Body of pancreas (tissue), 4 donors: ENCODE results near the gene ERMN. TPM values are rescaled to one million over a fixed set of nuclear protein-coding genes. Genes with fewer than 3 reads are reported as not detected.

Experiments used
- ATAC-seq: fragments of 150-250 bp; one replicate; pipeline ENCODE4 v1.9.1; 2016
- DNase-seq, 4 donors: peaks; one replicate each; pipeline ENCODE4 v3.0.0-alpha.2; 2019
- H3K27ac ChIP-seq, 4 donors: fragments of 200-600 bp; sonication (generic); 1 replicate in 3 of 4; 2 replicates in 1 of 4; pipeline versions ENCODE4 v1.5.1 to v1.6.1; 2016 to 2019; ENCODE audit warnings: mild to moderate bottlenecking in 1 of 4, mixed read lengths in 1 of 4, moderate library complexity in 1 of 4
- H3K27me3 ChIP-seq, 2 donors: fragments of 200-600 bp; sonication (generic); one replicate each; pipeline ENCODE4 v1.6.0; 2016; ENCODE audit warnings: mild to moderate bottlenecking in 1 of 2
- H3K36me3 ChIP-seq, 2 donors: fragments of 200-600 bp; sonication (generic); replicated peaks in 1 of 2; 2 replicates each; pipeline ENCODE4 v1.5.1; 2016; ENCODE audit warnings: low read depth in 2 of 2; ENCODE audit not compliant: insufficient read depth in 1 of 2
- H3K4me1 ChIP-seq: fragments of 200-600 bp; sonication (generic); one replicate; pipeline ENCODE4 v1.6.0; 2016
- H3K4me3 ChIP-seq, 2 donors: fragments of 200-600 bp; sonication (generic); 1 replicate in 1 of 2; 2 replicates in 1 of 2; pipeline ENCODE4 v1.5.1; 2016 to 2019
- H3K9me3 ChIP-seq, 3 donors: fragments of 200-600 bp; sonication (generic); 1 replicate in 2 of 3; 2 replicates in 1 of 3; pipeline ENCODE4 v1.5.1; 2016
- POLR2A ChIP-seq, 3 donors: fragments of 450-650 bp; IDR thresholded peaks; one replicate each; pipeline ENCODE4 v1.6.1; 2016; ENCODE audit warnings: antibody characterized with exemption in 3 of 3, mild to moderate bottlenecking in 2 of 3
- WGBS, 2 donors: methylation state at CpG; one replicate each; pipeline ENCODE4 v1.1.5; 2017; 5-methylcytosine and 5-hydroxymethylcytosine counted together
- intact Hi-C: fragments of 100-400 bp; cut with DNase I; formaldehyde crosslinking; loops from one replicate; pipeline ENCODE4 v1.15.1; 2023
- total RNA-seq, 2 donors: library from RNA; depleted of rRNA; stranded (reverse); fragments of >200 nt; gene quantifications; one replicate each; pipeline ENCODE4 v1.1.0, GENCODE V29; 2016
- TF ChIP-seq, protein P1 (sequence below), 7 experiments: fragments of 450-650 bp in 4 of 7; fragments of 200-600 bp in 3 of 7; sonication (generic) in 3 of 7; IDR thresholded peaks; one replicate each; pipeline ENCODE4 v1.5.1; 2016 to 2019; ENCODE audit warnings: antibody characterized with exemption in 7 of 7

Gene ERMN
- total RNA-seq, 2 donors from 2014 or later, result 0.26 TPM; not detected in 1

DNA sequence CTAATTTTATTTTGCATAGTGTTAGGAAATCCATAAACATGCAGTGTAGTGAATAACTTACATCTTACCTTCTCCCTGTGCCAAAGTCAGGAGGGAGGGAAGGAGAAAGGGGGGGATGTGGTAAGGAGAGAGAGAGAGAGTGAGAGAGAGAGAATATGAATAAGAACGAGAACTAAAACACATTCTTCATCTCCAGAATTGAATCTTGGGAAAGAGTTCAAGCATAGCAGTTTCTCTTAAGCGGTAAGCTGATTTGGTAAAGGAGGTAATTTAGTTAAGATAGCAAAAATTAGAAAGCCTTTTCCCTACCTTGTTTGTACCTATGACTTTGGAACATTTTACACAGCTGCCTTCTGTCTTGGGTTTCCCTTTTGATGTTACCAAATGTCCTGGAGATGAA, 15.7 kb downstream of the ERMN start:
- DNase-seq (no peak), ATAC-seq (no peak)
- H3K9me3 ChIP-seq, result no peaks in the 10 kb centered on the region
- no peaks in the 10 kb centered on the region for H3K27me3 ChIP-seq
- 77 to 89% methylated on average over 2 of the region's 2 CpGs for WGBS, 2 donors
- no peaks in the 10 kb centered on the region for H3K36me3 ChIP-seq
- intact Hi-C loops, result loop anchor here (10.0 kb wide), 1 partner anchor 695 kb away; no protein-coding TSS in a partner anchor
- no peak overlapping the region for H3K4me3 ChIP-seq
- no peak overlapping the region for H3K27ac ChIP-seq
- TF ChIP-seq POLR2A (IDR thresholded peaks at IDR 0.05), result no peak
- no peaks in the 10 kb centered on the region for H3K4me1 ChIP-seq

GRCh38 chr2:157307021-157307420, 18.6 kb downstream of the ERMN start:
- Histone ChIP-seq H3K4me3 (no peak overlapping the region), H3K27ac (no peak overlapping the region), H3K9me3 (no peaks in the 10 kb centered on the region), H3K36me3 (no peaks in the 10 kb centered on the region), H3K4me1 (no peaks in the 10 kb centered on the region), H3K27me3 (no peaks in the 10 kb centered on the region)
- intact Hi-C loops, result loop anchor here (10.0 kb wide), 1 partner anchor 698 kb away; no protein-coding TSS in a partner anchor
- WGBS, 2 donors, result 70 to 71% methylated on average over 1 of the region's 1 CpG
- ATAC-seq, result no peak
- TF ChIP-seq, protein P1, sequence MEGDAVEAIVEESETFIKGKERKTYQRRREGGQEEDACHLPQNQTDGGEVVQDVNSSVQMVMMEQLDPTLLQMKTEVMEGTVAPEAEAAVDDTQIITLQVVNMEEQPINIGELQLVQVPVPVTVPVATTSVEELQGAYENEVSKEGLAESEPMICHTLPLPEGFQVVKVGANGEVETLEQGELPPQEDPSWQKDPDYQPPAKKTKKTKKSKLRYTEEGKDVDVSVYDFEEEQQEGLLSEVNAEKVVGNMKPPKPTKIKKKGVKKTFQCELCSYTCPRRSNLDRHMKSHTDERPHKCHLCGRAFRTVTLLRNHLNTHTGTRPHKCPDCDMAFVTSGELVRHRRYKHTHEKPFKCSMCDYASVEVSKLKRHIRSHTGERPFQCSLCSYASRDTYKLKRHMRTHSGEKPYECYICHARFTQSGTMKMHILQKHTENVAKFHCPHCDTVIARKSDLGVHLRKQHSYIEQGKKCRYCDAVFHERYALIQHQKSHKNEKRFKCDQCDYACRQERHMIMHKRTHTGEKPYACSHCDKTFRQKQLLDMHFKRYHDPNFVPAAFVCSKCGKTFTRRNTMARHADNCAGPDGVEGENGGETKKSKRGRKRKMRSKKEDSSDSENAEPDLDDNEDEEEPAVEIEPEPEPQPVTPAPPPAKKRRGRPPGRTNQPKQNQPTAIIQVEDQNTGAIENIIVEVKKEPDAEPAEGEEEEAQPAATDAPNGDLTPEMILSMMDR (IDR thresholded peaks at IDR 0.05), result no peak
- TF ChIP-seq POLR2A (IDR thresholded peaks at IDR 0.05), result no peak
- no peak for DNase-seq

GRCh38 chr2:157305723-157306110, 19.9 kb downstream of the ERMN start:
- no peak for ATAC-seq
- intact Hi-C loops, result loop anchor here (10.0 kb wide), 1 partner anchor 699 kb away; no protein-coding TSS in a partner anchor
- H3K4me3 ChIP-seq, result no peak overlapping the region
- no peaks in the 10 kb centered on the region for H3K36me3 ChIP-seq
- no peaks in the 10 kb centered on the region for H3K9me3 ChIP-seq
- WGBS, 2 donors, result 81 to 85% methylated on average over 4 of the region's 4 CpGs
- H3K4me1 ChIP-seq, result no peaks in the 10 kb centered on the region
- TF ChIP-seq POLR2A (IDR thresholded peaks at IDR 0.05), result no peak
- TF ChIP-seq, protein P1 (IDR thresholded peaks at IDR 0.05), result no peak
- DNase-seq, result no peak
- no peaks in the 10 kb centered on the region for H3K27me3 ChIP-seq
- H3K27ac ChIP-seq, result no peak overlapping the region

- Histone ChIP-seq H3K4me3 (no peak overlapping the region), H3K27me3 (no peaks in the 10 kb centered on the region), H3K4me1 (no peaks in the 10 kb centered on the region), H3K9me3 (no peaks in the 10 kb centered on the region), H3K36me3 (no peaks in the 10 kb centered on the region), H3K27ac (no peak overlapping the region)
- no peak for DNase-seq
- 37% methylated on average over 3 of the region's 3 CpGs for WGBS, 2 donors
- ATAC-seq, result no peak
- intact Hi-C loops, result loop anchor here (10.0 kb wide), 1 partner anchor 700 kb away; no protein-coding TSS in a partner anchor
- TF ChIP-seq POLR2A (IDR thresholded peaks at IDR 0.05), result no peak
- TF ChIP-seq, protein P1 (IDR thresholded peaks at IDR 0.05), result no peak
Observed at GRCh38 chr2:157304811-157305722, 20.6 kb downstream of the ERMN start.

DNA sequence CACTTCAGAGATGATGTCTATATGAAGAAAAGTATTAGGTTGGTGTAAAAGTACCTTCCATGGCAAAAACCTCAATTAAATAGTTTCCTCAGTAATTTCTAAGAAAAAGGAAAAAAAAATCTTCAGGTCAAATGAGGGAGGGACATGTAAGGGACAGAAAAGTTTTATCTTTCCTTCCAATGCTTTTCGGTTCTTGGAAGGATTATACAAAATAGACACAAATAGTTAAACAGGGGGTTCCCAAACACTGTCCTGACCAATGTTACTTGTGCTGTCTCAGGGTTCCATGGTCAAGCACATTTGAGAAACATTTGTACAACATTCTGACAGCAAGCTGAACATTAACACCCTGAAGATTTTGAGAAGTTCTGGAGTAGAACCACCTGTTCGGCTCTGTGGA, 22.0 kb downstream of the ERMN start:
- ATAC-seq (no peak), DNase-seq (no peak)

More for the DNA sequence above, 22.0 kb downstream of the ERMN start:
- Histone ChIP-seq H3K36me3 (no peaks in the 10 kb centered on the region), H3K27ac (no peak overlapping the region), H3K4me3 (no peak overlapping the region), H3K9me3 (no peaks in the 10 kb centered on the region), H3K4me1 (no peaks in the 10 kb centered on the region), H3K27me3 (no peaks in the 10 kb centered on the region)
- intact Hi-C loops, result loop anchor here (10.0 kb wide), 1 partner anchor 701 kb away; no protein-coding TSS in a partner anchor
- 40 to 41% methylated on average over 2 of the region's 2 CpGs for WGBS, 2 donors
- TF ChIP-seq, protein P1 (IDR thresholded peaks at IDR 0.05), result no peak
- no peak for TF ChIP-seq POLR2A (IDR thresholded peaks at IDR 0.05)
